ENCODE measurements around the gene MAP3K13. TPM values are rescaled to one million over a fixed set of nuclear protein-coding genes. Genes with fewer than 3 reads are reported as not detected.

MAP3K13 gene
- total RNA-seq, 1 experiment from 2014 or later = 10.6 TPM

DNA sequence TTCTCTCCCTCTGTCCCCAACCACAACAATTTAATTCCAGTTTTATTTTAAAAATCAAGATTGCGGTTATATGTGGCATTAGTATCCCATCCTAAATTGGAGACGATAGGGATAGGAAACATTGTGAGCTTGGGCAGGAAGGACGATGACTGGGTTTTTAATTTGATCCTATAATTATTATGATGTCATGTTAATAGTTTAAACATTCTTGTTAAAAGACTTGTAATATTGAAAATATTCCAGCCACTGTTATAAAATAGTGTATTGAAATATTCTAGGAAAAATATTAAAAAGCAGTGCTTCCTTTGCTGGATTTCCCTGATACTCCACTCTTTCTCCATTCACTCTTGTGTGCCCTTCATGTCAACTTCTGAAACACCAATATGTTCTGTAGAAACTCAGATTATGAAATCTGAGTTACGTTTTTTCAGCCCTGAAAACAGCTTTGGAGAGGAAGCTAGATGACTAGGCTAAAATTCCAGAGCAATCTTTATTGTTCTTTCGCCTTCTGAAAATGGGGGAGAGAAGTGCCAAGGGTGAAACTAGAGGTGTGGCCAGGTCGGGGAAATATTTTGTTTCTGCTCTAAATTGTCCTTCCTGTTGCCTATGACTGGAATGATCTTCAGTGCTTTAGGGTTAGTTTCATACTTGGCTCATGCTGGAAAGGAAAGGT lies 46.1 kb upstream of the MAP3K13 start:
- H3K18ac ChIP-seq (ENCODE audit: insufficient read length, low read depth, low read length) = no peak overlapping the region
- Mint-ChIP-seq H3K27ac (no peak overlapping the region), H3K27me3 (ENCODE audit: low read depth) (no peaks in the 10 kb centered on the region), H3K36me3 (ENCODE audit: insufficient read depth in 1 of 3, low read depth in 3 of 3) (no peaks in the 10 kb centered on the region; a peak in 1 of 7 replicates), H3K9me3 (0 out of 5 replicates have a peak, but pooled peaks cover 0 to 2% of the 10 kb centered on the region in 2 experiments), H3K4me3 (no peak overlapping the region), H3K4me1 (no peaks in the 10 kb centered on the region)
- H3K79me1 ChIP-seq (ENCODE audit: insufficient read depth, low read depth, low read length, poor library complexity, severe bottlenecking) = no peaks in the 10 kb centered on the region
- no peaks in the 10 kb centered on the region for H4K20me1 ChIP-seq (ENCODE audit: control insufficient read depth, insufficient read depth, insufficient read length)
- H3K9ac ChIP-seq (ENCODE audit: extremely low read depth, insufficient read length, low read length) = no peak overlapping the region
- H4K8ac ChIP-seq (replicated peaks; ENCODE audit: insufficient read length, low read depth, low read length) = no peak overlapping the region
- DNase-seq = no peak
- H3K27me3 ChIP-seq (ENCODE audit: insufficient read depth, low read length) = no peaks in the 10 kb centered on the region
- H3K23me2 ChIP-seq (ENCODE audit: insufficient read length, low read depth, low read length, poor library complexity, severe bottlenecking) = no peaks in the 10 kb centered on the region
- H3K14ac ChIP-seq (ENCODE audit: insufficient read depth, low read length) = no peak overlapping the region
- H3K4me1 ChIP-seq (ENCODE audit: insufficient read depth, low read length) = no peaks in the 10 kb centered on the region
- no peak overlapping the region for H2BK5ac ChIP-seq (ENCODE audit: insufficient read length, low read length)
- H3K4ac ChIP-seq (ENCODE audit: low read depth, low read length) = no peak overlapping the region
- H3T11ph ChIP-seq (ENCODE audit: low read length) = no peak overlapping the region
- H3K79me2 ChIP-seq (ENCODE audit: insufficient read depth, low read length) = no peaks in the 10 kb centered on the region
- H2AFZ ChIP-seq (ENCODE audit: low read length) = no peak overlapping the region
- no peak overlapping the region for H4K91ac ChIP-seq (ENCODE audit: insufficient read length, low read depth, low read length)
- no peak overlapping the region for H3K27ac ChIP-seq (ENCODE audit: insufficient read length, low read depth, low read length)
- H3K4me2 ChIP-seq (ENCODE audit: insufficient read depth, insufficient read length, low read length) = no peak overlapping the region
- no peaks in the 10 kb centered on the region for H3K9me3 ChIP-seq (ENCODE audit: control insufficient read depth, low read depth, low read length)
- no peak overlapping the region for H4K5ac ChIP-seq (ENCODE audit: insufficient read length, low read depth, low read length)
- no peak overlapping the region for H3K56ac ChIP-seq (ENCODE audit: insufficient read length, low read depth, low read length)
- no peak overlapping the region for H2AK5ac ChIP-seq (ENCODE audit: insufficient read length, low read length)
- no peak overlapping the region for H2BK120ac ChIP-seq (ENCODE audit: low read depth, low read length, poor library complexity, severe bottlenecking)
- no peak overlapping the region for H2BK12ac ChIP-seq (ENCODE audit: insufficient read length, low read depth, low read length)
- TF ChIP-seq, protein P1, sequence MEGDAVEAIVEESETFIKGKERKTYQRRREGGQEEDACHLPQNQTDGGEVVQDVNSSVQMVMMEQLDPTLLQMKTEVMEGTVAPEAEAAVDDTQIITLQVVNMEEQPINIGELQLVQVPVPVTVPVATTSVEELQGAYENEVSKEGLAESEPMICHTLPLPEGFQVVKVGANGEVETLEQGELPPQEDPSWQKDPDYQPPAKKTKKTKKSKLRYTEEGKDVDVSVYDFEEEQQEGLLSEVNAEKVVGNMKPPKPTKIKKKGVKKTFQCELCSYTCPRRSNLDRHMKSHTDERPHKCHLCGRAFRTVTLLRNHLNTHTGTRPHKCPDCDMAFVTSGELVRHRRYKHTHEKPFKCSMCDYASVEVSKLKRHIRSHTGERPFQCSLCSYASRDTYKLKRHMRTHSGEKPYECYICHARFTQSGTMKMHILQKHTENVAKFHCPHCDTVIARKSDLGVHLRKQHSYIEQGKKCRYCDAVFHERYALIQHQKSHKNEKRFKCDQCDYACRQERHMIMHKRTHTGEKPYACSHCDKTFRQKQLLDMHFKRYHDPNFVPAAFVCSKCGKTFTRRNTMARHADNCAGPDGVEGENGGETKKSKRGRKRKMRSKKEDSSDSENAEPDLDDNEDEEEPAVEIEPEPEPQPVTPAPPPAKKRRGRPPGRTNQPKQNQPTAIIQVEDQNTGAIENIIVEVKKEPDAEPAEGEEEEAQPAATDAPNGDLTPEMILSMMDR (conservative IDR thresholded peaks at IDR 0.05) = no peak
- H2BK20ac ChIP-seq (ENCODE audit: low read depth, low read length, poor library complexity, severe bottlenecking) = no peak overlapping the region
- whole genome bisulfite sequencing (ENCODE audit: extremely low coverage, insufficient read length, low lambda C conversion rate) = no CpG with 5 or more reads among the region's 6 CpGs
- no peak overlapping the region for H2BK15ac ChIP-seq (ENCODE audit: low read depth, low read length)
- H3K23ac ChIP-seq (ENCODE audit: insufficient read length, low read depth, low read length) = no peak overlapping the region

Measured in H9 (cell line).